OCI-LY7 (cell line): ENCODE results near the gene VMO1. TPM values are rescaled to one million over a fixed set of nuclear protein-coding genes. Genes with fewer than 3 reads are reported as not detected.

ENCODE experiments used
- BruUV-seq: library from RNA; stranded (reverse); fragments of 400-500 nt; replicated peaks from 2 replicates; lab custom pipeline; 2021; lab: Mats Ljungman, UMichigan
- CTCF ChIA-PET: fragments of 300-600 bp; sonication (Branson Sonifier 250); formaldehyde crosslinking; loops from one replicate; lab custom pipeline; 2022; ENCODE audit warnings: antibody characterized with exemption; ENCODE audit not compliant: unreplicated experiment; lab: Charles Lee
- POLR2A ChIA-PET: fragments of 300-600 bp; sonication (Branson Sonifier 250); formaldehyde crosslinking; loops from one replicate; lab custom pipeline; 2022; ENCODE audit warnings: antibody characterized with exemption; lab: Charles Lee
- DNase-seq: peaks from one replicate; pipeline ENCODE4 v3.0.0-alpha.2; 2015; ENCODE audit warnings: low spot score
- H2AFZ ChIP-seq: fragments of 200-600 bp; sonication (generic), shearing (Covaris generic); 2 replicates; pipeline ENCODE4 v1.6.1; 2014; ENCODE audit warnings: mild to moderate bottlenecking, antibody characterized with exemption, low read length, moderate library complexity
- H3K27ac ChIP-seq: fragments of 200-600 bp; sonication (generic); 2 replicates; pipeline ENCODE4 v1.5.1; 2014; ENCODE audit warnings: mixed run types, low read depth, mild to moderate bottlenecking, moderate library complexity, low read length, inconsistent platforms; ENCODE audit not compliant: poor library complexity, severe bottlenecking
- H3K36me3 ChIP-seq: fragments of 200-600 bp; sonication (generic); 2 replicates; pipeline ENCODE4 v1.6.1; 2014; ENCODE audit warnings: mild to moderate bottlenecking, antibody characterized with exemption, low read length, moderate library complexity, mixed read lengths; ENCODE audit not compliant: insufficient read depth
- H3K4me1 ChIP-seq: fragments of 200-600 bp; sonication (generic); 2 replicates; pipeline ENCODE4 v1.5.1; 2014; ENCODE audit warnings: mild to moderate bottlenecking, low read length; ENCODE audit not compliant: insufficient read depth, poor library complexity, severe bottlenecking
- H3K4me2 ChIP-seq: fragments of 200-600 bp; sonication (generic); 2 replicates; pipeline ENCODE4 v1.6.1; 2014; ENCODE audit warnings: mild to moderate bottlenecking, low read length
- H3K4me3 ChIP-seq: fragments of 200-600 bp; sonication (generic); 2 replicates; pipeline ENCODE4 v1.5.1; 2014; ENCODE audit warnings: mild to moderate bottlenecking, low read depth, low read length; ENCODE audit not compliant: poor library complexity, severe bottlenecking
- H3K79me2 ChIP-seq: fragments of 200-600 bp; sonication (generic); 2 replicates; pipeline ENCODE4 v1.6.1; 2016; ENCODE audit warnings: low read depth, mild to moderate bottlenecking, low read length, moderate library complexity, mixed read lengths; ENCODE audit not compliant: insufficient read depth
- H3K9me2 ChIP-seq: fragments of 200-600 bp; sonication (generic); 2 replicates; pipeline ENCODE4 v1.6.1; 2016; ENCODE audit warnings: mild to moderate bottlenecking, low read length, mixed read lengths; ENCODE audit not compliant: insufficient read depth
- H3K9me3 ChIP-seq: fragments of 200-600 bp; sonication (generic); 2 replicates; pipeline ENCODE4 v1.6.1; 2014; ENCODE audit warnings: mild to moderate bottlenecking, mixed run types, low read length, mixed read lengths
- H4K20me1 ChIP-seq: fragments of 200-600 bp; sonication (generic); 2 replicates; pipeline ENCODE4 v1.6.1; 2014; ENCODE audit warnings: mild to moderate bottlenecking, antibody characterized with exemption, low read length, moderate library complexity, mixed read lengths; ENCODE audit not compliant: insufficient read depth
- EZH2phosphoT487 ChIP-seq: fragments of 200-600 bp; sonication (generic); IDR thresholded peaks from 2 replicates; pipeline ENCODE4 v1.6.1; 2018; ENCODE audit warnings: low read depth, borderline replicate concordance, mild to moderate bottlenecking, mixed run types, antibody characterized with exemption, low read length, moderate library complexity, mixed read lengths
- intact Hi-C: fragments of 100-400 bp; cut with micrococcal nuclease; formaldehyde crosslinking; loops from one replicate; pipeline ENCODE4 v1.10.0; 2022; ENCODE audit not compliant: unreplicated experiment
- total RNA-seq, 2 experiments: library from RNA; depleted of rRNA in 1 of 2; stranded (reverse); fragments of >200 nt in 1 of 2; shearing (Covaris generic) in 1 of 2; gene quantifications; 2 replicates each; pipeline ENCODE4 v1.2.3, GENCODE V29; 2014 to 2022
- TF ChIP-seq, protein P1 (sequence below): fragments of 200-600 bp; sonication (generic); conservative IDR thresholded peaks from 2 replicates; pipeline ENCODE4 v1.5.1; 2014; ENCODE audit warnings: mild to moderate bottlenecking, antibody characterized with exemption, low read length, moderate library complexity, mixed read lengths

Gene VMO1
- total RNA-seq, 2 experiments from 2014 or later: not detected

DNA sequence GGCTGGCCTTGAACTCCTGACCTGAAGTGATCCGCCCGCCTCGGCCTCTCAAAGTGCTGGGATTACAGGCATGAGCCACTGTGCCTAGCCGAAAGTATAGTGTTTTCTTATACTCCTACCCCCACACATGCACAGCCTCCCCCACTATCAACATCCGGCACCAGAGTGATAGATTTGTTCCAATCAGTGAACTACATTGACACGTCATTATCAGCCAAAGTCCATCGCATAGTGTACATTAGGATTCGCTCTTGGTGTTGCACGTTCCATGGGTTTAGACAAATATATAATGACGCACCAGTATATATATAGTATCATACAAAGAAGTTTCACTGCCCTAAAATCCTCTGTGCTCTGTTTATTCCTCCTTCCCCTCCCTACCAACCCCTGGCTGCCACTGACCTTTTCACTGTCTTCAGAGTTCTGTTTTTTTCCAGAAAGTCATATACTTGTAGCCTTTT is 26.4 kb downstream of the VMO1 start:
- Histone ChIP-seq H3K4me2 (no peak overlapping the region), H4K20me1 (no peaks in the 10 kb centered on the region), H3K9me2 (no peaks in the 10 kb centered on the region), H3K36me3 (no peaks in the 10 kb centered on the region), H3K79me2 (no peaks in the 10 kb centered on the region), H2AFZ (no peak overlapping the region), H3K4me3 (no peak overlapping the region), H3K27ac (no peak overlapping the region), H3K4me1 (peaks cover 4% of the 10 kb centered on the region), H3K9me3 (no peaks in the 10 kb centered on the region)
- intact Hi-C loops: no loop called here
- no peak for TF ChIP-seq EZH2phosphoT487
- TF ChIP-seq, protein P1, sequence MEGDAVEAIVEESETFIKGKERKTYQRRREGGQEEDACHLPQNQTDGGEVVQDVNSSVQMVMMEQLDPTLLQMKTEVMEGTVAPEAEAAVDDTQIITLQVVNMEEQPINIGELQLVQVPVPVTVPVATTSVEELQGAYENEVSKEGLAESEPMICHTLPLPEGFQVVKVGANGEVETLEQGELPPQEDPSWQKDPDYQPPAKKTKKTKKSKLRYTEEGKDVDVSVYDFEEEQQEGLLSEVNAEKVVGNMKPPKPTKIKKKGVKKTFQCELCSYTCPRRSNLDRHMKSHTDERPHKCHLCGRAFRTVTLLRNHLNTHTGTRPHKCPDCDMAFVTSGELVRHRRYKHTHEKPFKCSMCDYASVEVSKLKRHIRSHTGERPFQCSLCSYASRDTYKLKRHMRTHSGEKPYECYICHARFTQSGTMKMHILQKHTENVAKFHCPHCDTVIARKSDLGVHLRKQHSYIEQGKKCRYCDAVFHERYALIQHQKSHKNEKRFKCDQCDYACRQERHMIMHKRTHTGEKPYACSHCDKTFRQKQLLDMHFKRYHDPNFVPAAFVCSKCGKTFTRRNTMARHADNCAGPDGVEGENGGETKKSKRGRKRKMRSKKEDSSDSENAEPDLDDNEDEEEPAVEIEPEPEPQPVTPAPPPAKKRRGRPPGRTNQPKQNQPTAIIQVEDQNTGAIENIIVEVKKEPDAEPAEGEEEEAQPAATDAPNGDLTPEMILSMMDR: no peak
- ChIA-PET POLR2A (no interaction called here), CTCF (no interaction called here)
- no peak for DNase-seq
- BruUV-seq: no TSS peak

DNA sequence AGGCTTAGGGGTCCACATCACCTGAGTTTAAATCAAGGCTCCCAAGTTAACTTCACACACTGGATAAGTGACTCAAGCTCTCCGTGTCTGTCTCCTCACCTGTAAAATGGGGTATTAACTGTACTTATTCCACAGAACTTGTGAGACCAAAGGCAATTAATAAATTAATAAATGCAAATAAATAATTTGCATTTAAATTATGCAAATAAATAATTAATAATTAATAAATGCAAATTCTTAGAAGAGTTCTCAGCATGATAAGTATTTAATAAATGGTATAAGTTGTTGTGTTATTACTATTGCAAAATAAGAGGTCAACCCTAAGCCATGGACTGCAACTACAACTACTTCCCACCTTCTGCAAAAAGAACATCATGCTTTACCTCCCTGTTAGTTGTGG is 32.8 kb downstream of the VMO1 start:
- Histone ChIP-seq H3K36me3 (no peaks in the 10 kb centered on the region), H3K4me2 (no peak overlapping the region), H3K27ac (no peak overlapping the region), H3K9me3 (no peaks in the 10 kb centered on the region), H2AFZ (no peak overlapping the region), H3K9me2 (no peaks in the 10 kb centered on the region), H3K4me1 (peaks cover under 1% of the 10 kb centered on the region), H3K4me3 (no peak overlapping the region), H4K20me1 (no peaks in the 10 kb centered on the region), H3K79me2 (no peaks in the 10 kb centered on the region)
- no peak for DNase-seq
- POLR2A ChIA-PET: no interaction called here
- intact Hi-C loops: no loop called here
- TF ChIP-seq, protein P1: no peak
- TF ChIP-seq EZH2phosphoT487: no peak
- no TSS peak for BruUV-seq
- CTCF ChIA-PET: no interaction called here

DNA sequence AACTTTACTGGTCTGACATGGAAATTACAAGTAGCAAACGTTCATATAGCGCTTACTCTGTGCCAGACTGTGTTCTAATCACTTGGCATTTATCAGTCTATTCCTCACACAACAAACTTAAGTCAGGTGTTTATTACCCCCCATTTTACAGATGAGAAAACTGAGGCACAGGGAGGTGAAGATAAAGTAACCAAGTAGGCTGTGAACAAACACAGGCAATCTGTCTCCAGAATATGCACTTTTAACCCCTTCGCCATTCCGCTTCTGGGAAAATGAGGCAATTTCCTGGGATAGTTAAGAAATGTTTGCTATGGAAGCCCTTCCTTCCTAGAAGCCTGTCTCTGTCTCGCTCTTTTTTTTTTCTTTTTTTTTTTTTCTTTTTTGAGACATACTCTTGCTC is 34.2 kb downstream of the VMO1 start:
- Histone ChIP-seq H4K20me1 (no peaks in the 10 kb centered on the region), H3K9me3 (no peaks in the 10 kb centered on the region), H3K4me2 (no peak overlapping the region), H3K27ac (no peak overlapping the region), H3K4me1 (peaks cover 8% of the 10 kb centered on the region), H3K36me3 (no peaks in the 10 kb centered on the region), H2AFZ (no peak overlapping the region), H3K79me2 (no peaks in the 10 kb centered on the region), H3K4me3 (no peak overlapping the region), H3K9me2 (no peaks in the 10 kb centered on the region)
- CTCF ChIA-PET: no interaction called here
- POLR2A ChIA-PET: no interaction called here
- TF ChIP-seq, protein P1: no peak
- no peak for TF ChIP-seq EZH2phosphoT487
- intact Hi-C loops: no loop called here
- no TSS peak for BruUV-seq
- DNase-seq: no peak
